ENCODE results near the gene EXTL1.

- TF ChIP-seq CTCF (IDR thresholded peaks at IDR 0.05), result no peak
- TF ChIP-seq POLR2AphosphoS5 (IDR thresholded peaks at IDR 0.05), result no peak
- no peak for TF ChIP-seq POLR2A (IDR thresholded peaks at IDR 0.05)
Measured at GRCh38 chr1:26057189-26057588, 35.6 kb downstream of the EXTL1 start.

Measured in breast epithelium (tissue), 3 donors.